HG02852 (cell line): ENCODE measurements around the gene KPNB1.

Experiments
- ATAC-seq: cut with Tn5 transposase; IDR thresholded peaks from one replicate; pipeline ENCODE4 v1.9.1; 2021; ENCODE audit warnings: mild to moderate bottlenecking, moderate library complexity; ENCODE audit not compliant: unreplicated experiment

Gene KPNB1

DNA sequence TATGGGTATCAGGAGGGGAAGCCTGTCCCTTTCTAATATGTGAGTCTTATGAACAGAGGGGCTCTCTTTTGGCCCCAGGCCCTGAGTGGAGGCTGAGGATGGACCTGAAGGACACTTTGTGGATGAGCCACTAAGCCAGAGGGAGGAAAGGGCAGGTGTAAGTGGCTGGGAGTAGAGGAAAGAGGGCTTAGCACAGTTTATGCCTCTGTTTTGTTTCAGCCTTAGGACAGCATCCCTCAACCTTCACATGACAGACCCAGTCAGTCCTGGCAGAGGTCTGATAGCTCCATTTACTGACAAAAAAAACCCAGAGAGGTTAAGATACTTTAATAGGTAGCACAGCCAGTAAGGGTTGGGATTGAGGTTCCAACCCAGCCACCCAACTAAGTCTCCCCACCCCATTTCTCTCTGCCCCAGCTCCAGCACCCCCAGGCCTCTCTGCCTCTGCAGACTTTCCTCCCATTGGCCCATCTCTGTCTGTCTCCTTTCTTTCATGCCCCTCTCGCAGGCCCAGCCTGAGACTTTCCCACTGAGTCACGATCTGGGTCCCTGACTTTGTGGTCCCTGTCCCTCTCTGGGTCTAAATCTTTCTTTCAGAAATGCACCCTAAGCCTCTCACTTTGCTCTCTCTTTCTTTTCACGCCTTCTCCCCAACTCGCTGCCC is 78.6 kb downstream of the KPNB1 start:
- ATAC-seq: no peak

DNA sequence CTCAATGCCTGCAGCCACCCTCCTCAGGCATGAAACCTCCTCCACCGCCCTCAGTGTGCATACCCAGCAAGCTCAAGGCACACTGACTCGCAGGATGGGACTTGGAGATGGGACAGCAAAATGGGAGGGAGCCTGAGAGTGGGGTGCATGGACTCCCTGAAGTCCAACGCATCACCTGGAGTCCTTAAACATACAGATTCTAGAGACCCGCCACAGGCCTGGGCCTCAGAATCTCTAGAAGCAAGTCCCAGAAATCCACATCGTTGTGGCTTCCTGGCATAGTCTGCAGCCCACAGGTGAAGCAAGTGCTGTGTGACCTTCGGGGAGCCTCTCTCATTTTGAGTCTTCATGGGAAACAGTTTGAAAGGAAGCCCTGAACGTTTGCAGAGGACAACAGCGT is 79.8 kb downstream of the KPNB1 start:
- no peak for ATAC-seq

DNA sequence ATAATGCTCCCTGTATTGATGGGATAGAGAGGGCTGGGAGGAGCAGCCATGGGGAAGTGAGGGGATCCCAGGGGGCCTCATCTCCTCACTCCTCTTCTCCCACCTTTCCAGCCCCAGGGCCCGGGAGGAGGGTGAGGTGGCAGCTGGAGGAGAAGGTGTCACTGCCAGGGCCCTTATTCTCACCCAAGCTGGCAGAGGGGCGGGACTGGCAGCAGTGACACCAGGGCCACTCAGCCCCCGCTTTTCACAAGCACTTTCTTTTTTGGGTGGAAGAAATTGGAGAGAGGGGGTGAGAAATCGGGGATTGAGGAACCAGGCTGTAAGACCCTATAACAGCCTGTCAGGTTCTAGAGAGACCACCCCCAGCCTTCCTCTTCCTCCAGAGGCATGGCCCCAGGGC is 81.0 kb downstream of the KPNB1 start:
- no peak for ATAC-seq

DNA sequence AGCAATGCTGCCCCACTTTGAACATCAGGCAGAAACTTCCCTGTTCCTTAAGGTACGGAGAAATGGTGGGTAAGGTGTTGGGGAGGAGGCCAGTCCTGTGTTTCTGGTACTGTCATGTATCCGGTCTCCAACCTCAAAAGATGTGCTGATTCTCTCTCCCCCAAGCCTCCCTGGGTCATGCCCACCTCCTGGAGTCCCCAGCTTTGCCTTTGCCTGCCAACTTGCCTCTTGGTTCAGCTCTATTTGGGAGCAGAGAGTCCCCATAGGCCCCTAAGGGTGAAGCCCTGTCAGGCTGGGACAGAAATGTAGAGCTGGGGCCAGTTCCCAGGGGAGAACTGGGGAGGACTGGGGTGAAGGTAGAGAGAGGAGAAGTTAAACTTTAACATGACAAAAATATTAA is 81.7 kb downstream of the KPNB1 start:
- ATAC-seq: no peak

DNA sequence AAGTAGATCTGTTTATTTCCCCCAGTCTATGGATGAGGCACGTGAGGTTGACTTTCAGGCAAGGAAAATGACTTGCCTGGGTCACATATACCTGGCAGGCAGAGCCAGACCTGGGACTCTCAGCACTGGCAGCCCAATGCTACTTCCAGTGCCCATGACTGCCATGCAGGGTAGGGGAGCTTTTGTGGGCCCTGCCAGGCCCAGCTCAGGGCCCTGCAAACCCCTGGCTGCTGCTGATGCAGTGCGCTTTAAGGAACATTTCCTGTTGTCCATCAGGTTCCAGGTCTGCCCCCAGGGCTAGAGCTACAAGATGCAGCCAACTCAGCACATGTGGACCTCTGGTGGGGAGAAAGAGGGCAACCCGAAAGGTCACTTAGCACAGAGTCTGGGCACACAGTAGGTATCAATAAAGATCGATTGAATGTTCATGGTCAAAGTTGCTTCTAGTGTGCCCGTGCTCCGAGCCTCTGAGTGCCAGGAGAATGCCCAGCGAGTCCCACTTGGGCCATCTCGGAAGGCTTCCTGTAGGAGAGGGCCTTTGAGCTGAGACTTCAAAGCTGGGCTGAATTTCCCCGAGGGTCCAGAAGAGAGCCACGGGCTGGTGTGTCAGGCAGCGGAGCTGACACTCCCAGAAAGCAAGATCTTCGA is 82.8 kb downstream of the KPNB1 start:
- no peak for ATAC-seq

DNA sequence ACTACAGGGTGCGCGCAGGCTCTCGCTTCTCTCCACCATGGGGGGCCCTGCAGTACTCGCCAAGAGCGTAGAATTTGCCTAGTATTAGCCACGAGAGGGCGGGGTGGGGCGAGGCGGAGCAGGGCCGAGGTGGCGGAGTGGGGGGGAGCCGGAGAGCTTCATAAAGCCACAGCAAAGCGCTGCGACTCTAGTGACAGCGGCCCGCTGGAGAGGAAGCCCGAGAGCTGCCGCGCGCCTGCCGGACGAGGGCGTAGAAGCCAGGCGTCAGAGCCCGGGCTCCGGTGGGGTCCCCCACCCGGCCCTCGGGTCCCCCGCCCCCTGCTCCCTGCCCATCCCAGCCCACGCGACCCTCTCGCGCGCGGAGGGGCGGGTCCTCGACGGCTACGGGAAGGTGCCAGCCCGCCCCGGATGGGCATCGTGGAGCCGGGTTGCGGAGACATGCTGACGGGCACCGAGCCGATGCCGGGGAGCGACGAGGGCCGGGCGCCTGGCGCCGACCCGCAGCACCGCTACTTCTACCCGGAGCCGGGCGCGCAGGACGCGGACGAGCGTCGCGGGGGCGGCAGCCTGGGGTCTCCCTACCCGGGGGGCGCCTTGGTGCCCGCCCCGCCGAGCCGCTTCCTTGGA is 83.4 kb downstream of the KPNB1 start, which contains the start of gene TBX21:
TSS of gene TBX21 (plus strand) at position 190 of the 627 bp plus-strand sequence. CDS start at position 409, 219 bp downstream.
- peak; percentile 68 for ATAC-seq

DNA sequence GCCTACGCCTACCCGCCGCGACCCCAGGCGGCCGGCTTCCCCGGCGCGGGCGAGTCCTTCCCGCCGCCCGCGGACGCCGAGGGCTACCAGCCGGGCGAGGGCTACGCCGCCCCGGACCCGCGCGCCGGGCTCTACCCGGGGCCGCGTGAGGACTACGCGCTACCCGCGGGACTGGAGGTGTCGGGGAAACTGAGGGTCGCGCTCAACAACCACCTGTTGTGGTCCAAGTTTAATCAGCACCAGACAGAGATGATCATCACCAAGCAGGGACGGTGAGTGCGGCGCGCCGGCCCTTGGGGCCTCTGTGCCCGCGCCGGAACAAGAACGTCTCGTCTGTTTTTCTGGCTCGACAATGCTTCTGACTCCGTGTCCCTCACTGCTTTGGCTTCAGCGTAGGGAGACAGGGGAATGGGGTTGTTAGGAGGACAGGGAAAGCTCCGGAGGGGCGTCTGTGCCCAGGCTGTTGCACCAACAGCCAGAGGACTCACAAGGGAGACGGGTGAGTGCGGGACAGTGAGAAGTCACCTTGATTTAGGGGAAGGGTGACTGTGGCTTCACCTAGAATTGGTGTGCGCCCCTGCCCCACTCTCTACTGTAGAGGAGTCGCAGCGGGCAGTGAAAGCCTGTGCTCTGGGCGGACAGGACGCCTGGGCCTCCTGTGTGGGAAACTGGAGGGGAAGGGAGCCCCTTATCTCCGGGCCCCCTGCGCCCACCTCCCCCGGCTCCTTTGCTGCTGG is 84.1 kb downstream of the KPNB1 start:
- ATAC-seq: peak; percentile 3

DNA sequence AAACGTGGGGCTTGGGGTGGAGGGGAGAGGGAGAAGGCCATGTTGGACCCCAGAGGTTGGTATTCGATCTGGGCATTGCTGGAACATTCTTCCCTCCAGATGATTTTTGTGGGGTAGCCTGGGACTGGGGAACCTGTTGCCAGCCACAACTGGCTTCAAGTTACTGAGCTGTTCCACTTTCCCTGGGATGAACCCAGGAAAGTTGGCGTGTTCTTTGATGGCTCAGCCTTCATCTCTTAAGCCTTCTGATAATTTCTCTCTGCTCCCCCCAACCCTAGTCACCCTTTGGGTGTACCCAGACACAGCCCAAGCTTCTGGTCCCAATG is 85.4 kb downstream of the KPNB1 start:
- no peak for ATAC-seq
